ENCODE data around the gene PXDN.

DNA sequence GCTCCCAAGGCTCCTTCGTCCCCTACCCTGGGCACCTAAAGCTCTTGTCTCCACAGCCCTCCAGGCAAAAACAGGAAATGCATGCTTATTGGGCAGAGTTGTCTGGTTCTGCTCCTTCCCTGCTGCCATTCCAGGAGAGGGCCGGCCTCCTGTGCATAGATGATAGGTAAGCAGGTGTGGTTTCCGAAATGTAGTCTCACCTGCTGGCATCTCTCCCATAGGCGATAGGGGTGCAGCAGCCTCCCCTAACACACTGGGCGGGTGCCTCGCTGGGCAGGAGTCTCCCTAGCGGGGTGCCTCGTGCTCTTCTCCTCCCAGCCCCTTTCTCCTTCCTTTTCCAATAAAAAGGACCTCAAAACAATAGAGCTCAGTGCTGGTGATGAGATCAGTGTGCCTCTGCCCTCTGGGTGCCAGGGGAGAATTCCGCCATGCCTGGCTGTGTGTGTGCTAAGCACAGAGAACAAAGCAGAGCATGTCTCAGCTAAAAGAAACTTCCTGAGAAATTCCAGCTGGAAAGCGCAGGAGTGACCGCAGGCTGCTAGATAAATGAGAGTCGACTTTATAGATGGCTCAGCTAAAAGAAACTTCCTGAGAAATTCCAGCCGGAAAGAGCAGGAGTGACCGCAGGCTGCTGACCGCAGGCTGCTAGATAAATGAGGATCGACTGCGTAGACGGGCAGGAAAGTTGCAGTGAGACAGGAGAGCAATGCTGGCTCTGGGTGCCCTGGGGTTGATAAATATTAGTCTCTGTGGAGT is 11.3 kb upstream of the PXDN start:
- TF ChIP-seq, protein P1, sequence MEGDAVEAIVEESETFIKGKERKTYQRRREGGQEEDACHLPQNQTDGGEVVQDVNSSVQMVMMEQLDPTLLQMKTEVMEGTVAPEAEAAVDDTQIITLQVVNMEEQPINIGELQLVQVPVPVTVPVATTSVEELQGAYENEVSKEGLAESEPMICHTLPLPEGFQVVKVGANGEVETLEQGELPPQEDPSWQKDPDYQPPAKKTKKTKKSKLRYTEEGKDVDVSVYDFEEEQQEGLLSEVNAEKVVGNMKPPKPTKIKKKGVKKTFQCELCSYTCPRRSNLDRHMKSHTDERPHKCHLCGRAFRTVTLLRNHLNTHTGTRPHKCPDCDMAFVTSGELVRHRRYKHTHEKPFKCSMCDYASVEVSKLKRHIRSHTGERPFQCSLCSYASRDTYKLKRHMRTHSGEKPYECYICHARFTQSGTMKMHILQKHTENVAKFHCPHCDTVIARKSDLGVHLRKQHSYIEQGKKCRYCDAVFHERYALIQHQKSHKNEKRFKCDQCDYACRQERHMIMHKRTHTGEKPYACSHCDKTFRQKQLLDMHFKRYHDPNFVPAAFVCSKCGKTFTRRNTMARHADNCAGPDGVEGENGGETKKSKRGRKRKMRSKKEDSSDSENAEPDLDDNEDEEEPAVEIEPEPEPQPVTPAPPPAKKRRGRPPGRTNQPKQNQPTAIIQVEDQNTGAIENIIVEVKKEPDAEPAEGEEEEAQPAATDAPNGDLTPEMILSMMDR (conservative IDR thresholded peaks at IDR 0.05), result no peak
- TF ChIP-seq ZFX (IDR thresholded peaks at IDR 0.05), result no peak

All from C4-2B (cell line).